T47D (cell line): Measurements from ENCODE around the gene TRIM44.
A peak's percentile ranks its signal among the peaks of the same experiment; 100 is the strongest.
"Not testable (repeated sequence)": the region's sequence is repeated elsewhere in the genome, so short reads cannot be mapped to it uniquely, and the experiment has no call there.

Experiments used
- DNase-seq, 2 experiments: peaks; one replicate each; pipeline versions ENCODE4 v3.0.0 to v3.0.0-alpha.2; 2011 to 2012; ENCODE audit warnings: low read depth in 1 of 2, low spot score in 1 of 2
- JUND ChIP-seq: IDR thresholded peaks from 2 replicates; pipeline ENCODE4 v1.6.1; 2012; ENCODE audit warnings: low read depth
- in situ Hi-C: cut with HindIII; loops from 2 replicates; pipeline ENCODE4 v1.10.0; 2016; ENCODE audit warnings: low sequenced_read_pairs, low pct_unique_long_range_greater_than_20kb

The TRIM44 gene

GRCh38 chr11:35765211-35765610 lies 102.6 kb downstream of the TRIM44 start:
- in situ Hi-C loops, result no loop called here
- DNase-seq, result no peak
- TF ChIP-seq JUND, result no peak

- in situ Hi-C loops, result no loop called here
- no peak for DNase-seq
- TF ChIP-seq JUND, result no peak
These were observed 104.1 kb downstream of the TRIM44 start for GRCh38 chr11:35766651-35767050.

GRCh38 chr11:35770425-35770824 lies 107.8 kb downstream of the TRIM44 start:
- DNase-seq, in situ Hi-C loops: not testable (repeated sequence)

- in situ Hi-C loops, result no loop called here
- no peak for TF ChIP-seq JUND
- DNase-seq, result no peak
These were observed 109.1 kb downstream of the TRIM44 start for GRCh38 chr11:35771722-35772121.

GRCh38 chr11:35777241-35777640 lies 114.7 kb downstream of the TRIM44 start:
- not testable (repeated sequence) for DNase-seq

GRCh38 chr11:35778943-35779342 lies 116.4 kb downstream of the TRIM44 start:
- in situ Hi-C loops, DNase-seq: not testable (repeated sequence)

More at GRCh38 chr11:35777241-35777640, 114.7 kb downstream of the TRIM44 start:
- in situ Hi-C loops, result not testable (repeated sequence)

GRCh38 chr11:35779409-35779808 lies 116.8 kb downstream of the TRIM44 start:
- in situ Hi-C loops, result no loop called here
- DNase-seq, result no peak
- no peak for TF ChIP-seq JUND

- TF ChIP-seq JUND, result no peak
- peak in 1 of 2 experiments; percentile 37 for DNase-seq
- in situ Hi-C loops, result no loop called here
These were observed 118.6 kb downstream of the TRIM44 start for GRCh38 chr11:35780951-35781860.

GRCh38 chr11:35781861-35782470 lies 119.4 kb downstream of the TRIM44 start:
- DNase-seq, result no peak
- no peak for TF ChIP-seq JUND
- in situ Hi-C loops, result no loop called here

- DNase-seq, result no peak
- in situ Hi-C loops, result no loop called here
- TF ChIP-seq JUND, result no peak
These were observed 121.2 kb downstream of the TRIM44 start for GRCh38 chr11:35783809-35784208.

GRCh38 chr11:35784699-35785098 lies 122.1 kb downstream of the TRIM44 start:
- in situ Hi-C loops, result no loop called here
- no peak for TF ChIP-seq JUND
- DNase-seq, result no peak

GRCh38 chr11:35785287-35786167 lies 123.0 kb downstream of the TRIM44 start:
- in situ Hi-C loops, result no loop called here

More at GRCh38 chr11:35785287-35786167, 123.0 kb downstream of the TRIM44 start:
- TF ChIP-seq JUND, result no peak
- no peak for DNase-seq
